H1 (cell line): ENCODE data around the gene ACCS. TPM values are rescaled to one million over a fixed set of nuclear protein-coding genes. Genes with fewer than 3 reads are reported as not detected.

ENCODE experiments used
- CTCF ChIA-PET: fragments of 300-600 bp; sonication (Branson Sonifier 250); formaldehyde crosslinking; loops from one replicate; lab custom pipeline; 2021; ENCODE audit not compliant: partially characterized antibody; lab: Charles Lee
- POLR2A ChIA-PET: fragments of 300-600 bp; sonication (Branson Sonifier 250); formaldehyde crosslinking; loops from one replicate; lab custom pipeline; 2021; ENCODE audit warnings: inconsistent platforms; ENCODE audit not compliant: partially characterized antibody; lab: Charles Lee
- DNase-seq, 2 experiments: peaks; one replicate each; pipeline versions ENCODE4 v3.0.0 to v3.0.0-alpha.2; 2010 to 2022; ENCODE audit warnings: low spot score in 2 of 2, low read depth in 1 of 2, mixed read lengths in 1 of 2
- FAIRE-seq: peaks from 2 replicates; lab custom pipeline; 2011; peaks lifted over from hg19 to GRCh38; lab: Jason Lieb, UNC
- H2AFZ ChIP-seq: 2 replicates; pipeline ENCODE4 v1.8.1; 2012; ENCODE audit warnings: low read length, inconsistent platforms
- H2AK5ac ChIP-seq: 2 replicates; pipeline ENCODE4 v1.6.1; 2013; ENCODE audit warnings: low read depth, low read length
- H2BK120ac ChIP-seq: replicated peaks from 2 replicates; pipeline ENCODE3; 2013; ENCODE audit warnings: low read depth, low read length, inconsistent platforms
- H2BK12ac ChIP-seq: 2 replicates; pipeline ENCODE4 v1.6.1; 2013; ENCODE audit warnings: low read depth, low read length
- H2BK15ac ChIP-seq: 2 replicates; pipeline ENCODE4 v1.6.1; 2013; ENCODE audit warnings: low read length
- H2BK20ac ChIP-seq: 2 replicates; pipeline ENCODE4 v1.6.1; 2013; ENCODE audit warnings: low read length
- H2BK5ac ChIP-seq: 2 replicates; pipeline ENCODE4 v1.6.1; 2013; ENCODE audit warnings: low read depth, low read length
- H3K14ac ChIP-seq: 2 replicates; pipeline ENCODE4 v1.6.1; 2013; ENCODE audit warnings: inconsistent platforms; ENCODE audit not compliant: insufficient read length
- H3K18ac ChIP-seq: 2 replicates; pipeline ENCODE4 v1.6.1; 2013; ENCODE audit warnings: low read length; ENCODE audit errors: extremely low read depth
- H3K23ac ChIP-seq: 2 replicates; pipeline ENCODE4 v1.6.1; 2013; ENCODE audit warnings: inconsistent platforms; ENCODE audit not compliant: insufficient read length
- H3K23me2 ChIP-seq: 2 replicates; pipeline ENCODE4 v1.6.1; 2013; ENCODE audit warnings: low read depth, low read length
- H3K27ac ChIP-seq: 2 replicates; pipeline ENCODE4 v1.6.1; 2011; ENCODE audit warnings: low read depth, low read length, inconsistent platforms
- H3K27me3 ChIP-seq, 4 experiments: replicated peaks in 1 of 4; 1 replicate in 1 of 4; 2 replicates in 3 of 4; pipeline versions ENCODE4 v1.6.1 to v1.8.1; 2011 to 2013; ENCODE audit warnings: low read length in 3 of 4, mild to moderate bottlenecking in 3 of 4, inconsistent platforms in 2 of 4, mixed read lengths in 2 of 4, moderate library complexity in 1 of 4; ENCODE audit not compliant: control insufficient read depth in 3 of 4, insufficient read depth in 3 of 4; ENCODE audit errors: extremely low read depth in 1 of 4
- H3K36me3 ChIP-seq, 4 experiments: 2 replicates each; pipeline versions ENCODE4 v1.6.1 to v1.8.1; 2011 to 2013; ENCODE audit warnings: mild to moderate bottlenecking in 4 of 4, low read length in 3 of 4, moderate library complexity in 2 of 4, control low read depth in 1 of 4, inconsistent platforms in 1 of 4; ENCODE audit not compliant: insufficient read depth in 4 of 4, control insufficient read depth in 2 of 4
- H3K4ac ChIP-seq: replicated peaks from 2 replicates; pipeline ENCODE3; 2013; ENCODE audit warnings: low read length, low read depth, mixed read lengths, inconsistent platforms; ENCODE audit not compliant: insufficient read length
- H3K4me1 ChIP-seq, 4 experiments: replicated peaks in 1 of 4; 1 replicate in 1 of 4; 2 replicates in 3 of 4; pipeline versions ENCODE4 v1.6.1 to v1.8.1; 2011 to 2013; ENCODE audit warnings: low read length in 3 of 4, inconsistent platforms in 2 of 4, mixed read lengths in 1 of 4; ENCODE audit not compliant: insufficient read depth in 4 of 4, control insufficient read depth in 3 of 4
- H3K4me2 ChIP-seq, 2 experiments: 2 replicates each; pipeline versions ENCODE4 v1.6.1 to v1.8.1; 2011 to 2013; ENCODE audit warnings: low read depth in 2 of 2, low read length in 2 of 2, control low read depth in 1 of 2, inconsistent platforms in 1 of 2, mild to moderate bottlenecking in 1 of 2; ENCODE audit not compliant: insufficient read depth in 1 of 2
- H3K4me3 ChIP-seq, 4 experiments: fragments of 200-600, 300-600 bp in 1 of 4; sonication (generic), shearing (Covaris generic), sonication (Bioruptor Twin) in 1 of 4; 2 replicates each; pipeline versions ENCODE4 v1.5.1 to v1.8.1; 2011 to 2016; ENCODE audit warnings: low read length in 4 of 4, low read depth in 3 of 4, control low read depth in 2 of 4, inconsistent platforms in 2 of 4, mild to moderate bottlenecking in 2 of 4, mixed read lengths in 1 of 4, moderate library complexity in 1 of 4; ENCODE audit not compliant: insufficient read depth in 2 of 4; ENCODE audit errors: extremely low read depth in 1 of 4
- H3K56ac ChIP-seq: replicated peaks from 2 replicates; pipeline ENCODE3; 2013; ENCODE audit warnings: low read depth, mild to moderate bottlenecking, mixed read lengths, low read length, inconsistent platforms; ENCODE audit not compliant: insufficient read length
- H3K79me1 ChIP-seq: 2 replicates; pipeline ENCODE4 v1.6.1; 2013; ENCODE audit warnings: low read depth, low read length, control low read depth
- H3K79me2 ChIP-seq, 2 experiments: 2 replicates each; pipeline versions ENCODE4 v1.6.1 to v1.8.1; 2012 to 2013; ENCODE audit warnings: low read length in 2 of 2, mild to moderate bottlenecking in 2 of 2, inconsistent platforms in 1 of 2; ENCODE audit not compliant: insufficient read depth in 2 of 2, control insufficient read depth in 1 of 2
- H3K9ac ChIP-seq, 4 experiments: replicated peaks in 1 of 4; 1 replicate in 1 of 4; 2 replicates in 3 of 4; pipeline versions ENCODE4 v1.6.1 to v1.8.1; 2011 to 2013; ENCODE audit warnings: low read depth in 3 of 4, low read length in 3 of 4, control low read depth in 2 of 4, mild to moderate bottlenecking in 2 of 4, moderate library complexity in 2 of 4, inconsistent platforms in 1 of 4; ENCODE audit errors: extremely low read depth in 1 of 4
- H3K9me3 ChIP-seq, 2 experiments: 2 replicates each; pipeline versions ENCODE4 v1.6.1 to v1.8.1; 2012 to 2013; ENCODE audit warnings: mild to moderate bottlenecking in 2 of 2, moderate library complexity in 2 of 2, control low read depth in 1 of 2, inconsistent platforms in 1 of 2, low read depth in 1 of 2, low read length in 1 of 2, mixed read lengths in 1 of 2; ENCODE audit not compliant: insufficient read depth in 2 of 2
- H4K20me1 ChIP-seq, 2 experiments: replicated peaks in 1 of 2; 2 replicates each; pipeline versions ENCODE3 to v1.8.1; 2011 to 2013; ENCODE audit warnings: inconsistent platforms in 2 of 2, low read length in 2 of 2, mild to moderate bottlenecking in 1 of 2; ENCODE audit not compliant: insufficient read depth in 2 of 2, control insufficient read depth in 1 of 2
- H4K5ac ChIP-seq: 2 replicates; pipeline ENCODE4 v1.6.1; 2013; ENCODE audit warnings: low read length, low read depth, mixed read lengths, inconsistent platforms; ENCODE audit not compliant: insufficient read length
- H4K8ac ChIP-seq: 2 replicates; pipeline ENCODE4 v1.8.0; 2013; ENCODE audit warnings: mild to moderate bottlenecking, moderate library complexity, low read length, inconsistent platforms; ENCODE audit not compliant: insufficient read depth; ENCODE audit errors: extremely low read depth
- H4K91ac ChIP-seq: replicated peaks from 2 replicates; pipeline ENCODE3; 2013; ENCODE audit warnings: low read length, mixed read lengths, inconsistent platforms; ENCODE audit not compliant: insufficient read length
- CHD2 ChIP-seq: IDR thresholded peaks from 2 replicates; pipeline ENCODE4 v1.6.1; 2012; ENCODE audit warnings: low read length, improper control_type of control experiment
- CTBP2 ChIP-seq: IDR thresholded peaks from 2 replicates; pipeline ENCODE4 v1.7.0; 2011; ENCODE audit warnings: borderline replicate concordance, mild to moderate bottlenecking, moderate library complexity, mixed read lengths, low read length; ENCODE audit not compliant: insufficient read depth, insufficient read length
- EZH2 ChIP-seq: fragments of 200-600 bp; sonication (generic); IDR thresholded peaks from 2 replicates; pipeline ENCODE4 v1.7.1; 2012; ENCODE audit warnings: low read depth, mild to moderate bottlenecking, moderate library complexity, low read length, inconsistent platforms; ENCODE audit not compliant: severe bottlenecking
- JUN ChIP-seq: IDR thresholded peaks from 2 replicates; pipeline ENCODE4 v1.6.1; 2011; ENCODE audit warnings: low read depth, mild to moderate bottlenecking, improper control_type of control experiment, low read length
- RAD21 ChIP-seq, 2 experiments: IDR thresholded peaks in 1 of 2; conservative IDR thresholded peaks in 1 of 2; 2 replicates each; pipeline ENCODE4 v1.6.1; 2011; ENCODE audit warnings: low read depth in 2 of 2, low read length in 2 of 2, improper control_type of control experiment in 1 of 2, inconsistent platforms in 1 of 2, mild to moderate bottlenecking in 1 of 2, moderate library complexity in 1 of 2
- SAP30 ChIP-seq: fragments of 300-600 bp; sonication (generic); IDR thresholded peaks from 2 replicates; pipeline ENCODE4 v1.7.1; 2012; ENCODE audit warnings: low read length, moderate library complexity, mild to moderate bottlenecking, inconsistent platforms; ENCODE audit not compliant: insufficient read depth, insufficient replicate concordance
- SUZ12 ChIP-seq: fragments of 200-600 bp; sonication (generic); IDR thresholded peaks from 2 replicates; pipeline ENCODE4 v1.6.1; 2012; ENCODE audit warnings: mild to moderate bottlenecking, inconsistent platforms, low read length, moderate library complexity, mixed read lengths
- WGBS, 2 experiments: shearing (Covaris generic) in 1 of 2; methylation state at CpG; one replicate each; pipeline versions ENCODE4 v1.1.6 to v1.1.7; 2013 to 2015; ENCODE audit warnings: low lambda C conversion rate in 2 of 2, mixed read lengths in 2 of 2, inconsistent platforms in 1 of 2, low coverage in 1 of 2, missing lambda C conversion rate in 1 of 2; ENCODE audit not compliant: insufficient replicate concordance in 2 of 2, insufficient coverage in 1 of 2, insufficient read length in 1 of 2; ENCODE audit errors: extremely low coverage in 1 of 2, missing lambda C conversion rate in 1 of 2; 5-methylcytosine and 5-hydroxymethylcytosine counted together
- polyA plus RNA-seq, 7 experiments: library from polyadenylated mRNA; depleted of rRNA in 3 of 7; stranded (reverse) in 5 of 7; unstranded in 2 of 7; fragments of >200 nt in 5 of 7; fragments of 200-250 nt in 2 of 7; gene quantifications; 1 replicate in 5 of 7; 2 replicates in 1 of 7; 4 replicates in 1 of 7; pipeline versions ENCODE4 v1.2.1 to v1.2.3, GENCODE V29; 2011 to 2013; ENCODE audit warnings: missing spikeins in 2 of 7, mixed read lengths in 2 of 7
- total RNA-seq: library from RNA; stranded (reverse); fragmentation: NEBNext Ultra II Directional; extraction: Animal tissue kit (Norgen Biotek cat#: 25700); gene quantifications from 2 replicates; pipeline ENCODE4 v1.2.1, GENCODE V29; 2021

Gene ACCS
- total and polyA plus RNA-seq, 2 of the 8 experiments (the other 6 are each of a cell fraction or from before 2014, with no cell fraction given): 6.0 to 8.0 TPM

GRCh38 chr11:44079376-44079775, 13.3 kb downstream of the ACCS start:
- H3K27me3 ChIP-seq: no peaks in the 10 kb centered on the region
- H3K79me2 ChIP-seq: no peaks in the 10 kb centered on the region
- H3K56ac ChIP-seq: no peak overlapping the region
- no peak overlapping the region for H3K4me3 ChIP-seq
- WGBS, 2 experiments: 86% methylated on average over 6 of the region's 6 CpGs; no CpG with 5 or more reads in 1 of the 2 experiments
- H3K4me2 ChIP-seq: no peak overlapping the region
- no peak overlapping the region for H2BK15ac ChIP-seq
- H3K27ac ChIP-seq: no peak overlapping the region
- no peak overlapping the region for H4K91ac ChIP-seq
- no peaks in the 10 kb centered on the region for H3K23me2 ChIP-seq
- H3K36me3 ChIP-seq: no peaks in the 10 kb centered on the region
- ChIA-PET CTCF (interaction anchor here (1.5 to 3.2 kb wide), 3 partner anchors 12 to 16 kb away, joined by 4 to 16 read pairs (median 7); partner anchors contain the start of genes ACCS and EXT2), POLR2A (no interaction called here)
- no peak overlapping the region for H4K5ac ChIP-seq
- peaks cover 0 to 5% (median 2%) of the 10 kb centered on the region in 4 experiments; a peak in 2 of 7 replicates for H3K4me1 ChIP-seq
- FAIRE-seq (no peak), DNase-seq (no peak)
- H3K14ac ChIP-seq: no peak overlapping the region
- H2BK120ac ChIP-seq: no peak overlapping the region
- TF ChIP-seq JUN (no peak), SAP30 (no peak), EZH2 (no peak), SUZ12 (no peak), CTBP2 (no peak), CHD2 (no peak), RAD21 (IDR thresholded peaks at IDR 0.05 in 1 of 2, conservative IDR thresholded peaks at IDR 0.05 in 1 of 2; ENCODE audit: low read depth in 2 of 2, low read length in 2 of 2) (no peak)
- H3K18ac ChIP-seq: no peak overlapping the region
- no peaks in the 10 kb centered on the region for H3K9me3 ChIP-seq
- H3K79me1 ChIP-seq: no peaks in the 10 kb centered on the region
- no peak overlapping the region for H3K4ac ChIP-seq
- no peak overlapping the region; the same call in 1 of the 2 replicates for H4K8ac ChIP-seq
- H4K20me1 ChIP-seq: no peaks in the 10 kb centered on the region
- H3K23ac ChIP-seq: no peak overlapping the region
- H2BK20ac ChIP-seq: no peak overlapping the region
- H2BK5ac ChIP-seq: no peak overlapping the region
- no peak overlapping the region for H2AK5ac ChIP-seq
- H3K9ac ChIP-seq: no peak overlapping the region
- no peak overlapping the region for H2BK12ac ChIP-seq
- no peak overlapping the region for H2AFZ ChIP-seq
